Activated CD8-positive, alpha-beta T cell treated with anti-CD3 and anti-CD28 coated beads, Interleukin-2, amount 10 ng/mL, durations not matched to agents 7 days and 5 days (primary cell): ENCODE measurements around the gene IFT122. TPM values are rescaled to one million over a fixed set of nuclear protein-coding genes. Genes with fewer than 3 reads are reported as not detected.

Experiments used
- ATAC-seq: fragments of 150-1000 bp; cut with Tn5 transposase; one replicate; pipeline ENCODE4 v1.10.0; 2021; ENCODE audit warnings: moderate library complexity
- CTCF ChIA-PET: fragments of 350-600 bp; sonication (Branson Sonifier 250); formaldehyde crosslinking; loops from one replicate; lab custom pipeline; 2021; ENCODE audit warnings: antibody characterized with exemption; lab: Charles Lee
- POLR2A ChIA-PET: fragments of 350-600 bp; sonication (Branson Sonifier 250); formaldehyde crosslinking; loops from one replicate; lab custom pipeline; 2021; ENCODE audit warnings: antibody characterized with exemption; lab: Charles Lee
- DNase-seq: peaks from one replicate; pipeline ENCODE4 v3.0.0-alpha.2; 2020
- H3K27ac Mint-ChIP-seq: one replicate; pipeline ENCODE4 v1.8.0; 2021; ENCODE audit warnings: mild to moderate bottlenecking, mixed read lengths
- H3K27me3 Mint-ChIP-seq: one replicate; pipeline ENCODE4 v1.8.0; 2021; ENCODE audit warnings: low read depth, mixed read lengths
- H3K36me3 Mint-ChIP-seq: one replicate; pipeline ENCODE4 v1.8.0; 2021; ENCODE audit warnings: low read depth, mixed read lengths
- H3K4me1 Mint-ChIP-seq: one replicate; pipeline ENCODE4 v1.8.0; 2021; ENCODE audit warnings: low read depth, mixed read lengths
- H3K4me3 Mint-ChIP-seq: one replicate; pipeline ENCODE4 v1.8.0; 2021; ENCODE audit warnings: mild to moderate bottlenecking, mixed read lengths
- H3K9me3 Mint-ChIP-seq: one replicate; pipeline ENCODE4 v1.8.0; 2022; ENCODE audit warnings: mixed read lengths; ENCODE audit not compliant: insufficient read depth
- total RNA-seq, 2 experiments: library from RNA; stranded (reverse); gene quantifications; one replicate each; pipeline ENCODE4 v1.2.3, GENCODE V29; 2021

IFT122 gene
- total RNA-seq, 2 experiments from 2014 or later = 22.3 to 25.6 TPM

DNA sequence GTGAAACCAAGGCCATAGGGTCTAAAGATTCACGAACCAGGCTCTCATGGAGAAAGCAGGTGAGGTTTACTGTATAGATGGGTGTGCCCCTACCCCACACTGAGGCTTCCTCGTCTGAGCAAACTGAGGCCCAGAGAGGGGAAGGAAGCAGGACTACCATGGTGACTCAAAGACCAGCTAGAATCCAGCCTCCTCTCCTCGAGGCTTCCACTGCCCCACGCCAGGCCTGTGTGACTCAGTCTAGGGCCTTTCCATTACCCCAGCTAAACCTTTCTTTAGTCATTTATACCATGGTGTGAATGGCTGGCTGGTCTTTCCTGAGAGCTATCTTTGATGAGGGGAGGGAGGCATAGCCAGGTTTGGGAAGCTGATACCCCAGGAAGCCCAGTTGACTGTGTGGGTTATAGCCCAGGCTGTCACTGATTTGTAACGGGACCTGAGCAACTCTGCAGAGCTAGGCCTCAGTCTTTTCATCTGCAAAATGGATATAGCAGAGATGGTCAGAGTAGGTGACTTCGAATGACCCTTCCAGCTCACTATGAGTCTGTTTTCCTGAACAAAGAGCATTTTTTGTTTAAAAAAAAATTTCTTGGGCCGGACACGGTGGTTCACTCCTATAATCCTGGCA, 85.4 kb downstream of the IFT122 start:
- POLR2A ChIA-PET = no interaction called here

DNA sequence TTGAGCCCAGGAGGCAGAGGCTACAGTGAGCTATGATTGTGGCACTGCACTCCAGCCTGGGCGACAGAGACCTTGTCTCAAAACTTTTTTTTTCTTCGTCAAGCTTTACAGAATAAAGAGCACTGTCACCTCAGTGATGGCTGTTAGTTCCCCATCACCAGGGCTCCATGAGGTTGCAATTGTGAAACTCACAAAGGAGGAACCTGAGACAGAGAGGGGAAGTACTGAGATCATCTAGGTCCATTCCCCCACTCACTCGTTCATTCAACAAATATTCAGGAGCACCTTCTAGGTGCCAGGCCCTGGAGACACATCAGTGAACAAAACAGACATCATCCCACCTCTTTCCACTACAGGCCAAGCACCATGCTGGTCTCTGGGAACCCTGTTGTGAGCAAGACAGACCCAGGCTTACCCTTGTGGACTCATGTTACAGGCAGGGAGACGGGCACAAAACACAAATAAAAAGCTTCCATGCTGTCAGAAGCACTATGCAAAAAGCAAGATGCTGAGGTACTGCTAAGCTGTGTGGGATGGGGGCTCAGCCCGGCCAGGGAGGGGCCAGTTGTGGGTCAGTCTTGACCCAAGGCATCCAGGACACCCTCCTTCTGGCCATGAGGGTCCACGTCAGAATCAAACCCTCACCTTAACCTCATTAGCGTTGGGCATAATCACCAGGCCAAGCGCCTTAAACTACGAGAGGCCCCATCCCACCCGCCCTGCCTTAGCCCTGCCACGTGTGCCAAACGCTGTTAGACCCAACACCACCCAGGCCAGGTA, 86.3 kb downstream of the IFT122 start:
- DNase-seq (no peak), ATAC-seq (no peak)
- H3K4me3 Mint-ChIP-seq = no peak overlapping the region
- H3K9me3 Mint-ChIP-seq = no peaks in the 10 kb centered on the region
- ChIA-PET CTCF (no interaction called here), POLR2A (no interaction called here)
- no peak overlapping the region for H3K27ac Mint-ChIP-seq
- H3K27me3 Mint-ChIP-seq = no peaks in the 10 kb centered on the region
- no peaks in the 10 kb centered on the region for H3K4me1 Mint-ChIP-seq
- H3K36me3 Mint-ChIP-seq = no peaks in the 10 kb centered on the region

More for the DNA sequence above, 85.4 kb downstream of the IFT122 start:
- Mint-ChIP-seq H3K9me3 (no peaks in the 10 kb centered on the region), H3K36me3 (no peaks in the 10 kb centered on the region), H3K4me3 (no peak overlapping the region), H3K27me3 (no peaks in the 10 kb centered on the region), H3K27ac (no peak overlapping the region), H3K4me1 (no peaks in the 10 kb centered on the region)
- ATAC-seq (no peak), DNase-seq (no peak)
- CTCF ChIA-PET = no interaction called here

DNA sequence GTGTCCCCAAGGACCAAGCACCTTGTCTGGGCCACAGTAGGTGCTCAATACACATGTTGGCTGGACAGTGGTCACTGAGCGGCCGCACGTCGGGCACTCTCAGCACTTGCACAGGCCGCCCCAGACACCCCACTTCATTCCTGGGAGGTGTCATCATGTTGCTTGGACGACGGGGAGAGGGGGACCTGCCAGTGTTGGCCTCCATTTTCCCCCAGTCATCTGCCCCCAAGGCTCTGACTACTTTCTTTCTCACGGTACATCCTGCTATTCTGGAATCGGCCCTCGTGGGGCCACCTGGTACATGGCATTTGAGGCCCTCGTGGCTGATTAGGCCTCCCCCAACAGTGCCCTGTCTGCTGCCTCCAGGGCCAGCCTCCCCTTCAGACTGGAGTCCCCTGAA, 87.2 kb downstream of the IFT122 start:
- no peak for DNase-seq
- Mint-ChIP-seq H3K9me3 (no peaks in the 10 kb centered on the region), H3K36me3 (no peaks in the 10 kb centered on the region), H3K4me3 (no peak overlapping the region), H3K27ac (no peak overlapping the region), H3K4me1 (no peaks in the 10 kb centered on the region), H3K27me3 (no peaks in the 10 kb centered on the region)
- ChIA-PET CTCF (no interaction called here), POLR2A (no interaction called here)
- ATAC-seq = no peak

DNA sequence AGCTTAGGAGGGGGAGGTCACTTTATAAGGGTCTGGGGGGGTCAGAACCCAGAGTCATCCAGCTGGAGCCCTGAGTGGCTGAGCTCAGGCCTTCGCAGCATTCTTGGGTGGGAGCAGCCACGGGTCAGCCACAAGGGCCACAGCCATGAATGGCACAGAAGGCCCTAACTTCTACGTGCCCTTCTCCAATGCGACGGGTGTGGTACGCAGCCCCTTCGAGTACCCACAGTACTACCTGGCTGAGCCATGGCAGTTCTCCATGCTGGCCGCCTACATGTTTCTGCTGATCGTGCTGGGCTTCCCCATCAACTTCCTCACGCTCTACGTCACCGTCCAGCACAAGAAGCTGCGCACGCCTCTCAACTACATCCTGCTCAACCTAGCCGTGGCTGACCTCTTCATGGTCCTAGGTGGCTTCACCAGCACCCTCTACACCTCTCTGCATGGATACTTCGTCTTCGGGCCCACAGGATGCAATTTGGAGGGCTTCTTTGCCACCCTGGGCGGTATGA, 88.6 kb downstream of the IFT122 start, which contains the start of gene RHO:
Gene RHO, plus strand, starts transcription at position 51 of the 512 bp plus-strand sequence. Its CDS starts 95 bp downstream, at position 146.
- ATAC-seq = no peak
- Mint-ChIP-seq H3K4me1 (no peaks in the 10 kb centered on the region), H3K27me3 (no peaks in the 10 kb centered on the region), H3K9me3 (no peaks in the 10 kb centered on the region), H3K27ac (no peak within 1 kb of the TSS), H3K36me3 (no peaks in the 10 kb centered on the region), H3K4me3 (no peak within 1 kb of the TSS)
- DNase-seq = no peak
- ChIA-PET CTCF (no interaction called here), POLR2A (no interaction called here)

DNA sequence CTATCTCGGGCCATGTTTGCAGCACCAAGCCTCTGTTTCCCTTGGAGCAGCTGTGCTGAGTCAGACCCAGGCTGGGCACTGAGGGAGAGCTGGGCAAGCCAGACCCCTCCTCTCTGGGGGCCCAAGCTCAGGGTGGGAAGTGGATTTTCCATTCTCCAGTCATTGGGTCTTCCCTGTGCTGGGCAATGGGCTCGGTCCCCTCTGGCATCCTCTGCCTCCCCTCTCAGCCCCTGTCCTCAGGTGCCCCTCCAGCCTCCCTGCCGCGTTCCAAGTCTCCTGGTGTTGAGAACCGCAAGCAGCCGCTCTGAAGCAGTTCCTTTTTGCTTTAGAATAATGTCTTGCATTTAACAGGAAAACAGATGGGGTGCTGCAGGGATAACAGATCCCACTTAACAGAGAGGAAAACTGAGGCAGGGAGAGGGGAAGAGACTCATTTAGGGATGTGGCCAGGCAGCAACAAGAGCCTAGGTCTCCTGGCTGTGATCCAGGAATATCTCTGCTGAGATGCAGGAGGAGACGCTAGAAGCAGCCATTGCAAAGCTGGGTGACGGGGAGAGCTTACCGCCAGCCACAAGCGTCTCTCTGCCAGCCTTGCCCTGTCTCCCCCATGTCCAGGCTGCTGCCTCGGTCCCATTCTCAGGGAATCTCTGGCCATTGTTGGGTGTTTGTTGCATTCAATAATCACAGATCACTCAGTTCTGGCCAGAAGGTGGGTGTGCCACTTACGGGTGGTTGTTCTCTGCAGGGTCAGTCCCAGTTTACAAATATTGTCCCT, 89.6 kb downstream of the IFT122 start:
- Mint-ChIP-seq H3K27me3 (no peaks in the 10 kb centered on the region), H3K27ac (no peak overlapping the region), H3K9me3 (no peaks in the 10 kb centered on the region), H3K4me3 (no peak overlapping the region), H3K4me1 (no peaks in the 10 kb centered on the region), H3K36me3 (no peaks in the 10 kb centered on the region)
- ATAC-seq = no peak
- POLR2A ChIA-PET = no interaction called here
- no peak for DNase-seq
- CTCF ChIA-PET = no interaction called here

DNA sequence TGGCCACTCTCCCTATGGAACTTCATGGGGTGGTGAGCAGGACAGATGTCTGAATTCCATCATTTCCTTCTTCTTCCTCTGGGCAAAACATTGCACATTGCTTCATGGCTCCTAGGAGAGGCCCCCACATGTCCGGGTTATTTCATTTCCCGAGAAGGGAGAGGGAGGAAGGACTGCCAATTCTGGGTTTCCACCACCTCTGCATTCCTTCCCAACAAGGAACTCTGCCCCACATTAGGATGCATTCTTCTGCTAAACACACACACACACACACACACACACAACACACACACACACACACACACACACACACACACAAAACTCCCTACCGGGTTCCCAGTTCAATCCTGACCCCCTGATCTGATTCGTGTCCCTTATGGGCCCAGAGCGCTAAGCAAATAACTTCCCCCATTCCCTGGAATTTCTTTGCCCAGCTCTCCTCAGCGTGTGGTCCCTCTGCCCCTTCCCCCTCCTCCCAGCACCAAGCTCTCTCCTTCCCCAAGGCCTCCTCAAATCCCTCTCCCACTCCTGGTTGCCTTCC, 90.3 kb downstream of the IFT122 start:
- Mint-ChIP-seq H3K36me3 (no peaks in the 10 kb centered on the region), H3K27me3 (no peaks in the 10 kb centered on the region), H3K27ac (no peak overlapping the region), H3K4me3 (no peak overlapping the region), H3K4me1 (no peaks in the 10 kb centered on the region), H3K9me3 (no peaks in the 10 kb centered on the region)
- DNase-seq (no peak), ATAC-seq (no peak)
- ChIA-PET POLR2A (no interaction called here), CTCF (no interaction called here)

DNA sequence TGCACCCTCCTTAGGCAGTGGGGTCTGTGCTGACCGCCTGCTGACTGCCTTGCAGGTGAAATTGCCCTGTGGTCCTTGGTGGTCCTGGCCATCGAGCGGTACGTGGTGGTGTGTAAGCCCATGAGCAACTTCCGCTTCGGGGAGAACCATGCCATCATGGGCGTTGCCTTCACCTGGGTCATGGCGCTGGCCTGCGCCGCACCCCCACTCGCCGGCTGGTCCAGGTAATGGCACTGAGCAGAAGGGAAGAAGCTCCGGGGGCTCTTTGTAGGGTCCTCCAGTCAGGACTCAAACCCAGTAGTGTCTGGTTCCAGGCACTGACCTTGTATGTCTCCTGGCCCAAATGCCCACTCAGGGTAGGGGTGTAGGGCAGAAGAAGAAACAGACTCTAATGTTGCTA, 90.8 kb downstream of the IFT122 start:
- Mint-ChIP-seq H3K4me1 (no peaks in the 10 kb centered on the region), H3K9me3 (no peaks in the 10 kb centered on the region), H3K4me3 (no peak overlapping the region), H3K27ac (no peak overlapping the region), H3K36me3 (no peaks in the 10 kb centered on the region), H3K27me3 (no peaks in the 10 kb centered on the region)
- DNase-seq (no peak), ATAC-seq (no peak)
- ChIA-PET CTCF (no interaction called here), POLR2A (no interaction called here)

DNA sequence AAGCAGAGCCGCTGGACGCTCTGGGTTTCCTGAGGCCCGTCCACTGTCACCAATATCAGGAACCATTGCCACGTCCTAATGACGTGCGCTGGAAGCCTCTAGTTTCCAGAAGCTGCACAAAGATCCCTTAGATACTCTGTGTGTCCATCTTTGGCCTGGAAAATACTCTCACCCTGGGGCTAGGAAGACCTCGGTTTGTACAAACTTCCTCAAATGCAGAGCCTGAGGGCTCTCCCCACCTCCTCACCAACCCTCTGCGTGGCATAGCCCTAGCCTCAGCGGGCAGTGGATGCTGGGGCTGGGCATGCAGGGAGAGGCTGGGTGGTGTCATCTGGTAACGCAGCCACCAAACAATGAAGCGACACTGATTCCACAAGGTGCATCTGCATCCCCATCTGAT, 91.7 kb downstream of the IFT122 start:
- CTCF ChIA-PET = no interaction called here
- H3K4me1 Mint-ChIP-seq = no peaks in the 10 kb centered on the region
- DNase-seq = no peak
- POLR2A ChIA-PET = no interaction called here
- no peak for ATAC-seq
- H3K36me3 Mint-ChIP-seq = no peaks in the 10 kb centered on the region
- no peak overlapping the region for H3K27ac Mint-ChIP-seq
- no peak overlapping the region for H3K4me3 Mint-ChIP-seq
- H3K9me3 Mint-ChIP-seq = no peaks in the 10 kb centered on the region
- H3K27me3 Mint-ChIP-seq = no peaks in the 10 kb centered on the region

DNA sequence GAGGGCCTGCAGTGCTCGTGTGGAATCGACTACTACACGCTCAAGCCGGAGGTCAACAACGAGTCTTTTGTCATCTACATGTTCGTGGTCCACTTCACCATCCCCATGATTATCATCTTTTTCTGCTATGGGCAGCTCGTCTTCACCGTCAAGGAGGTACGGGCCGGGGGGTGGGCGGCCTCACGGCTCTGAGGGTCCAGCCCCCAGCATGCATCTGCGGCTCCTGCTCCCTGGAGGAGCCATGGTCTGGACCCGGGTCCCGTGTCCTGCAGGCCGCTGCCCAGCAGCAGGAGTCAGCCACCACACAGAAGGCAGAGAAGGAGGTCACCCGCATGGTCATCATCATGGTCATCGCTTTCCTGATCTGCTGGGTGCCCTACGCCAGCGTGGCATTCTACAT, 92.2 kb downstream of the IFT122 start:
- Mint-ChIP-seq H3K36me3 (no peaks in the 10 kb centered on the region), H3K27ac (no peak overlapping the region), H3K27me3 (peaks cover 4% of the 10 kb centered on the region), H3K4me3 (no peak overlapping the region), H3K4me1 (no peaks in the 10 kb centered on the region), H3K9me3 (no peaks in the 10 kb centered on the region)
- no peak for DNase-seq
- POLR2A ChIA-PET = no interaction called here
- ATAC-seq = no peak
- CTCF ChIA-PET = no interaction called here

DNA sequence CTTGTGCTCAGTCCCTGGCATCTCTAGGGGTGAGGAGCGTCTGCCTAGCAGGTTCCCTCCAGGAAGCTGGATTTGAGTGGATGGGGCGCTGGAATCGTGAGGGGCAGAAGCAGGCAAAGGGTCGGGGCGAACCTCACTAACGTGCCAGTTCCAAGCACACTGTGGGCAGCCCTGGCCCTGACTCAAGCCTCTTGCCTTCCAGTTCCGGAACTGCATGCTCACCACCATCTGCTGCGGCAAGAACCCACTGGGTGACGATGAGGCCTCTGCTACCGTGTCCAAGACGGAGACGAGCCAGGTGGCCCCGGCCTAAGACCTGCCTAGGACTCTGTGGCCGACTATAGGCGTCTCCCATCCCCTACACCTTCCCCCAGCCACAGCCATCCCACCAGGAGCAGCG, 93.4 kb downstream of the IFT122 start:
- no peaks in the 10 kb centered on the region for H3K4me1 Mint-ChIP-seq
- H3K27me3 Mint-ChIP-seq = peaks cover 6% of the 10 kb centered on the region
- ChIA-PET POLR2A (no interaction called here), CTCF (no interaction called here)
- no peak overlapping the region for H3K4me3 Mint-ChIP-seq
- no peaks in the 10 kb centered on the region for H3K9me3 Mint-ChIP-seq
- H3K36me3 Mint-ChIP-seq = no peaks in the 10 kb centered on the region
- peak; percentile 36 for ATAC-seq
- no peak for DNase-seq
- no peak overlapping the region for H3K27ac Mint-ChIP-seq

DNA sequence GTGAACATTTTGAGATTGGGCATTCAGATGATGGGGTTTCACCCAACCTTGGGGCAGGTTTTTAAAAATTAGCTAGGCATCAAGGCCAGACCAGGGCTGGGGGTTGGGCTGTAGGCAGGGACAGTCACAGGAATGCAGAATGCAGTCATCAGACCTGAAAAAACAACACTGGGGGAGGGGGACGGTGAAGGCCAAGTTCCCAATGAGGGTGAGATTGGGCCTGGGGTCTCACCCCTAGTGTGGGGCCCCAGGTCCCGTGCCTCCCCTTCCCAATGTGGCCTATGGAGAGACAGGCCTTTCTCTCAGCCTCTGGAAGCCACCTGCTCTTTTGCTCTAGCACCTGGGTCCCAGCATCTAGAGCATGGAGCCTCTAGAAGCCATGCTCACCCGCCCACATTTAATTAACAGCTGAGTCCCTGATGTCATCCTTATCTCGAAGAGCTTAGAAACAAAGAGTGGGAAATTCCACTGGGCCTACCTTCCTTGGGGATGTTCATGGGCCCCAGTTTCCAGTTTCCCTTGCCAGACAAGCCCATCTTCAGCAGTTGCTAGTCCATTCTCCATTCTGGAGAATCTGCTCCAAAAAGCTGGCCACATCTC, 94.5 kb downstream of the IFT122 start:
- ChIA-PET POLR2A (no interaction called here), CTCF (interaction anchor here (1.2 kb wide), 1 partner anchor 44 kb away, joined by 4 read pairs; no protein-coding TSS in a partner anchor)
- H3K27me3 Mint-ChIP-seq = peaks cover 6% of the 10 kb centered on the region

More for the DNA sequence above, 94.5 kb downstream of the IFT122 start:
- DNase-seq (no peak), ATAC-seq (no peak)
- Mint-ChIP-seq H3K27ac (no peak overlapping the region), H3K4me3 (no peak overlapping the region), H3K4me1 (no peaks in the 10 kb centered on the region), H3K9me3 (no peaks in the 10 kb centered on the region), H3K36me3 (no peaks in the 10 kb centered on the region)
